Adipose tissue (tissue), 3 donors: ENCODE data around the gene CRTC3. TPM values are rescaled to one million over a fixed set of nuclear protein-coding genes. Genes with fewer than 3 reads are reported as not detected.
A peak's percentile ranks its signal among the peaks of the same experiment; 100 is the strongest.
"Not testable (repeated sequence)": the region's sequence is repeated elsewhere in the genome, so short reads cannot be mapped to it uniquely, and the experiment has no call there.

ENCODE experiments used
- H3K27ac ChIP-seq: one replicate; pipeline ENCODE4 v1.5.1; 2013; ENCODE audit warnings: low read depth, low read length
- WGBS, 3 donors: extraction: QIAGEN DNeasy Blood & Tissue Kit; methylation state at CpG; one replicate each; pipeline ENCODE4 v1.1.7; 2013; 5-methylcytosine and 5-hydroxymethylcytosine counted together
- polyA plus RNA-seq, 3 donors: library from polyadenylated mRNA; stranded (reverse); fragments of 200-250 nt; gene quantifications; one replicate each; pipeline ENCODE4 v1.2.3, GENCODE V29; 2013
- donor health status: healthy with polysubstance abuse.
- donor health status: Bipolar disorder and iron deficiency.
- donor health status: healthy.

CRTC3 gene
- polyA plus RNA-seq, 3 donors: 6.4 to 24.0 (median 15.4) TPM

DNA sequence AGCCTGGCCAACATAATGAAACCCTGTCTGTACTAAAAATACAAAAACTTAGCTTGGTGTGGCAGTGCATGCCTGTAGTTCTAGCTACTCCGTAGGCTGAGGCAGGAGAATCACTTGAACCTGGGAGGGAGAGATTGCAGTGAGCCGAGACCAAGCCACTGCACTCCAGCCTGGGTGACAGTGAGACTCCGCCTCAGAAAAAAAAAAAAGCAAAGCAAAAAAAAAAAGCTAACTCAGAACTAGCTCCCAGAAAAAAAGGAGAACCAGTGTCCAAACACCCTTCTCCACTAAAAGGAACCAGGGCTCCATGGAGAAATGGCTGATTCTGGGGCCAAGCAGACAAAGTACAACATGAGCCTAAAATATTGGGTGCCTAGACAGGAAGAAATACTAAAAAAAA lies 16.7 kb upstream of the CRTC3 start:
- H3K27ac ChIP-seq: no peak overlapping the region
- WGBS, 3 donors: 73 to 95% (median 84%) methylated on average over 3 of the region's 3 CpGs

DNA sequence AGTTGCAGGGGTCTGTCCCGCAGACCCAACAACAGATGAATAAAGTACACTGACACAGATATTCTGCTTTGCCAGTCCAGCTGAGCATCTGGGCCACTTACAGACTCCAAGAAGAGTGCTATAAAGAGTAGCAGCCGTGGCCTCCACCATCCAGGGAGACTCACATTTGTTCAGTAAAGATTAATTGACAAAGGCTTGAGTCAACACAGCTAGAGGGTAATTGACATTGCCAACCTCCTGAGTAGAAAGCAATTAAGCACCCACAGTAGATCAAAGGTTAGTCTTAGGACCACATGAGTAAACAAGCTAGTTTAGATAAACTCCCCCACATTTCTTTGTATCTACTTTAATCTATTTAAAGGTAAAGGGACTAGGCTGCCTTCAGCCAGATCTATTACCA lies 16.3 kb upstream of the CRTC3 start:
- 85 to 99% (median 95%) methylated on average over 2 of the region's 2 CpGs for WGBS, 3 donors

DNA sequence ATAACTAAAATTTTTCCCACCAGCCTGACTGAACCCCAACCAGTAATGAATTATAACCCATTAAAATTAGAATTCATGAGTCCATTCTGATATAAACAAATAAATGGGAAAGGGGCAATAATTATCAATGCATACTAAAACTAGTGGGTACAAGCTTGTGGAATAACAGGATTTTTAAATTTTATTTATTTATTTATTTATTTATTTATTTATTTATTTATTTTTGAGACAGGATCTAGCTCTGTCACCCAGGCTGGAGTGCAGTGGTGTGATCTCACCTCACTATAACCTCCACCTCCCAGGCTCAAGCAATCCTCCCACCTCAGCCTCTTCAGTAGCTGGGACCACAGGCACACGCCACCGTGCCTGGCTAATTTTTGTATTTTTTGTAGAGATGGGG lies 15.8 kb upstream of the CRTC3 start:
- WGBS, 3 donors: 48 to 100% (median 72%) methylated on average over 2 of the region's 2 CpGs
- H3K27ac ChIP-seq: not testable (repeated sequence)

More for the DNA sequence above, 16.3 kb upstream of the CRTC3 start:
- no peak overlapping the region for H3K27ac ChIP-seq

DNA sequence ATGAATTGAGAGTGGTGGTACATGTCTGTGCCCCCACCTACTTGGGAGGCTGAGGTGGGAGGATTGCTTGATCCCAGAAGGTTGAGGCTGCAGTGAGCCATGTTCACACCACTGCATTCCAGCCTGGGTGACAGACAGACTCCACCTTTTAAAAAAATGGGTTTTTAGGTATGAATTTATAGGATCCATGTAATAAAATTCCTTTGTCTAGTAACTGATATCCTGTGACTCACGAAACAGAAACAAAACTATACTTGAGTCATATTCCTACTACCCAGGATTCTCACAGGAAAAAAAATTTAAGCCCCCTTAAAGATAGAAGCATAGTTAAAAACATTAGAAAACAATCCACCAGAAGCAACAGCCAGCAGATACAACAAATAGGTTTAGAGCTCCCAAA lies 10.0 kb upstream of the CRTC3 start:
- WGBS, 3 donors: 76 to 79% (median 78%) methylated on average over 1 of the region's 1 CpG
- no peak overlapping the region for H3K27ac ChIP-seq

DNA sequence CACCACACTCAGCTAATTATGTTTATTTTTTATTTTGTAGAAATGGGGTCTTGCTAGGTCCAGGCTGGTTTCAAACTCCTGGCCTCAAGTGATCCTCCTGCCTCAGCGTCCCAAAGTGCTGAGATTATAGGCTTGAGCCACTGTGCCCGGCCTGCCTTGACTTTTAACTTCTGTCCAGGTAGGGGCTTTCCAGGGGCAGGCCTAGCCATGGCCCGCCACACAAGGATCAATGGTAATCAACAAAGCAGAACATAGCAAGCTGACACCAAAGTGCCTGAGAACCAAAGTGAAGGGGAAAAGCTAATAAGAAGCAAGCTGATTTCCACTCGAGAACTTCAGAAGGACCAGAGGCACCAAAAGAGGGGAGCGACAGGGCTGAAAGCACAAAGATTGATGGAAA lies 9.4 kb upstream of the CRTC3 start:
- H3K27ac ChIP-seq: no peak overlapping the region
- 78 to 94% (median 91%) methylated on average over 5 of the region's 5 CpGs for WGBS, 3 donors

DNA sequence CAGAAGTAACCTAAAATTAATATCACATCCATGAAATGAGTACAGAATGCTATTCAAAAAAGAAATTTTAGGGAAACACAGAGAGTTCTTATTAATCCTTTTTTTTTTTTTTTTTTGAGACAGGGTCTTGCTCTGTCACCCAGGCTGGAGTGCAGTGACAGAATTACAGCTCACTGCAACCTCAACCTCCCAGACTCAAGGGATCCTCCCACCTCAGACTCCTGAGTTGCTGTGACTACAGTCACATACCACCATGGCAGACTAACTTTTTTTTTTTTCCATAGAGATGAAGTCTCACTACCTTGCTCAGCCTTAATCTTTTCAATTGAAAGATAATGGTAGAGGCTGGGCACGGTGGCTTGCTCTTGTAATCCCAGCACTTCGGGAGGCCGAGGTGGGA lies 6.3 kb upstream of the CRTC3 start:
- WGBS, 3 donors: 93 to 97% (median 96%) methylated on average over 3 of the region's 3 CpGs
- H3K27ac ChIP-seq: no peak overlapping the region

DNA sequence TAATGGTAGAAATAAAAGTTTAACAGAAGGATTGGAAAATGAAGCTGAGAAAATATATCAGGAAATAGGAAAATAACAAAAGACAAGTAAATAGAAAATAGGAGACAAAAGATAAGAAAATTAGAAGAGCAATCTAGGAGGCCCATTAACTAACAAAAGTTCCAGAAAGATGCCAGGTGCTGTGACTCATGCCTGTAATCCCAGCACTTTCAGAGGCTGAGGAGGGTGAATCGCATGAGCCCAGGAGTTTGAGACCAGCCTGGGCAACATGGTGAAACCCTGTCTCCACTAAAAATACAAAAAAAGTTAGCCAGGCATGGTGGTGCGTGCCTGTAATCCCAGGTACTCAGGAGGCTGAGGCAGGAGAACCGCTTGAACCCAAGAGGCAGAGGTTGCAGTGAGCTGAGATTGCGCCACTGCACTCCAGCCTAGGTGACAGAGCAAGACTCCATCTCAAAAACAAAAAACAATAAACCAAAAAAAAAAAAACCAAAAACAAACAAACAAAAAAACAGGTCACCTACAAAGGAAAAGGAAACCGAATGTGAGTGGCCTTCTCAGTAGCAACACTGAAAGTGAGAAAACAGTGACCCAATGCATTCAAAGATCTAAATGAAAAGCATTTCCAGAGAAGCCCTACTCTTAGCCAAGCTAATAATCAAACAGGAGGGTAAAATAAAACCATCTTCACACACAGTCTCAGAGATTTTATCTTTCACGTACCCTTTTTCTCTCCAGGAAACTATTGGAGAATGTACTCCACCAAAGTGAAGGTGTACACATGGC lies 5.5 kb upstream of the CRTC3 start:
- WGBS, 3 donors: 85 to 95% (median 91%) methylated on average over 6 of the region's 6 CpGs
- not testable (repeated sequence) for H3K27ac ChIP-seq

DNA sequence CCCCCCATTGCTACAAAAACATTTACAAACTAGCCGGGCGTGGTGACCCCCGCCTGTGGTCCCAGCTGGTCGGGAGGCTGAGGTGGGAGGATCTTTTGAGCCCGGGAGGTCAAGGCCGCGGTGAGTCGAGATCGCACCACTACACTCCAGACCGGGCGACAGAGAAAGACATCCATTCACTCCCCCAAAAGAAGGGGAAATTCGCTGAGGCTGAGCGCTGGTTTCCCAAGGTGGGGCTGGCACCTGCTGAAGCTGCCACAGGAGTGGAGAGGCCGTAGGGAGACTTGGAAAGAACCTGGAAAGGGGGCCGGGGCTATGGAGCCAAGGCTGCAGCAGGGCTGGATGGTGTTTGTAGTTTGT lies 732 bp upstream of the CRTC3 start:
- H3K27ac ChIP-seq: peak overlapping the region; percentile 11
- WGBS, 3 donors: 77 to 84% (median 80%) methylated on average over 15 of the region's 15 CpGs

DNA sequence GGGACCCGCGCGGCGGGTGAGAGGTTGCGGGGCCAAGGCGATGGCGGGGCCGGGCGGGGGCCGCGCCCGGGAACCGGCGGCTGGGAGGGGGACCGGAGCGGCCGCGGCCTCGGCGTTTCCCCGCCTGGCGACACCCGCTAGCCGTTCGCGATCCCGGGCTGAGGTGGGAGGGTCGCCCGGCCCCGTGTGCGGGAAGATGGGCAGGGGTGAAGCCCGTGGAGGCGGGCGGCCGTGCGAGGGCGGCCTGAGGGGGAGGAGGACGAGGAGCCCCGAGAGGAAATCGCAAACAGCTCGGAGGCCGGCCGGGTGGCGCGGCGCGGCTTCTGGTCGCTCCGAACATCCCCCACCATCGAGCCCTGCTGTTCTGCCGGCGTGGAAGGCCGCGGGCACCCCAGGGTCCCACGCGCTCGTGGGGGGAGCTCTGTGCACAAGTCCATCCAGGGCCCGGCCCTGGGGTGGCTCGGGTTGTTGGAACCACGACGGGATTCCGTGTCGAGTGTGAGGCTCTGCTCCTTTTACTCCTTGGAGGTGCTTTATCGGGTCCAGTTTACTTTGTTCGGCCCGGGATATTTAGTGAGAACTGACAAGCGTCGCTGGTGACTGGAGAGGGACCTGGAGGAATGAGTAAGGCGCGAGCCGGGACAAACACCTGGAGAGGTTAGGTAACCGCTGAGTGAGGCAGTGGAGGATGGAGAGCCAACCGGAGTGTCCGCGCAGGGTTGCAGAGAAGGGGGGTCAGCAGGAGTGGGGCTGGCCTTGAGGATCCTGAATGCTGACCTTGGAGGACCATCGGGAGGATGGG lies 728 bp downstream of the CRTC3 start:
- H3K27ac ChIP-seq: peak overlapping the region; percentile 73
- 0 to 1% (median 0%) methylated on average over 57 to 74 of the region's 76 CpGs for WGBS, 3 donors

DNA sequence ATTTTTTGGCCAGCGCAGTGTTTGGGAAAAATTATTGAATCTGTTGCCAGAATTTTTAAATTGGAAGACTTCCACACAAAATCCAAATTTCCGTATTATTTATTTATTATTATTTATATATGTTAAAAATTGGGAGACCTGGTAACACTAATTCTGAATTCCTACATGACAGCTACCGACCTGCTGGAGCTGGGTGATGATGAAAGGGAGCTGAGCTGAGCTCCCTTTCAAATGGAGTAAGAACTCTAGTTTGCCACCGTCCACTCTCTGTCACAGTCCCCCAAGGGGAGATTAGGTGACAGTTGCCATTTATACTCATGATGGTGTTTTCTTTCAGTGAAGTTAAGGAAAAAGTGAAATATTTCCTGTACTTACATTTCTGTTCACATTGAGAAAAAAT lies 1.4 kb downstream of the CRTC3 start:
- H3K27ac ChIP-seq: no peak overlapping the region
- WGBS, 3 donors: 40 to 47% (median 42%) methylated on average over 4 of the region's 4 CpGs

DNA sequence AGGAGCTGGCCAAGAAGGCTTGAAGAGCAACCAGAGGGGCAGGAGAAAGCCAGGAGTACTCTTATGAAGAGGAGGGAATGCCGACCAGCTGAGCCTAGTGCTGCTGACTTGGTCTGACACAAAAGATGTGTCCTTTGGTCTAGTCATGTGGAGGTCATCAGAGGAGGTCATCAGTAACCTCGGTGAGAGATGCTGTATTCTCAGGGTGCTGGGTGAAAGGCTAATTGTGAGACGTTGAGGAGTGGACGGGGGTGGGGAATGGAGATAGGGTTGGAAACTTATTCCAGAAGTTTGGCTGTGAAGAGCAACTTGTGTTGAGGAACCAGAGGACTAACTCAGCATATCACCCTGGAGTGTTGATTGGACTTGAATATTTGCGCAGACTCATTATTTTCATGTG lies 5.5 kb downstream of the CRTC3 start:
- 71 to 74% (median 74%) methylated on average over 5 of the region's 5 CpGs for WGBS, 3 donors
- no peak overlapping the region for H3K27ac ChIP-seq

DNA sequence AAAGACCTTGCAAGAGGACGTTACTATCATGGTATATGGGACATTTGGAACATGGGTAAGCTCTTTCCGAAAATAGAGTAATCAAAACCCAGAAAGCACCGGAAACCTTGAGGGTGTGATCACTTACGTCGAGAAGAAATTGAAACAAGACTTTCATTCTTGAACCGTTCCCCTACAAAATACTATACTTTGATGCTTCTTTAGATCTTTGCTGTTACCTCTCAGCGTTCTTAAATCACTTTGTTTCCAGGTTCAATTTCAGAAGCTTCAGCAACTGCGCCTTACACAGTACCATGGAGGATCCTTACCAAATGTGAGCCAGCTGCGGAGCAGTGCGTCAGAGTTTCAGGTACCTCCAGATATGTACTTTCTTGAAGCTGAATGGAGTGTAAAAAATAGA lies 10.1 kb downstream of the CRTC3 start:
- 83 to 93% (median 85%) methylated on average over 10 of the region's 10 CpGs for WGBS, 3 donors
- no peak overlapping the region for H3K27ac ChIP-seq

DNA sequence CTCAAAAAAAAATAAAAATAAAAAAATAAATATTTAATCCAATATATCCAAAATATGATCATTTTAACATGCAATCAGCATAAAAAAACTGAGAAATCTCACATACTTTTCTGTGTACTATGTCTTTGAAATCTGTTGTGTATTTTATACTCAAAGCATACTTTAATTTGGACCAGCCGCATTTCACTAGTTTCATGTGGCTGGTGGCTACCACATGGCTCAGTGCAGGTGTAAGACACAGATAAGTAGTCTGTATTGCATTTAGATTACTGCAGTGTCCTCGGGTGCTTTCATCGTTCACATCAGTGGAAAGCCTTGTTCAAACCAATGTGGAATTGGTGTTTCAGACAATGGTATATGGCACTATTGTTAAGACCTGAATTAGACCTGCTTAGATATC lies 11.0 kb downstream of the CRTC3 start:
- WGBS, 3 donors: 84 to 88% (median 86%) methylated on average over 3 of the region's 3 CpGs
- H3K27ac ChIP-seq: no peak overlapping the region

DNA sequence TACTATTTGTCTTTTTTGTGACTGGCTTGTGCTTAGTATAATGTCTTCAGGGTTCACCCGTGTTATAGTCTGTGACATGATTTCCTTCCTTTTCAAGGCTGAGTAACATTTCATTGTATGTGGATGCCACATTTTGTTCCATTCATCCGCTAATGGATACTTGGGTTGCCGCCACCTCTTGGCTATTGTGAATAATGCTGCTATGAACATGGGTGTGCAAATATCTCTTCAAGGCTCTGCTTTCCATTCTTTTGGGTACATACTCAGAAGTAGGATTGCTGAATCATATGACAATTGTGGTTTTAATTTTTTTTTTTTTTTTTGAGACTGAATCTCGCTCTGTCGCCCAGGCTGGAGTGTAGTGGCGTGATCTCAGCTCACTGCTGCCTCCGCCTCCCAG lies 15.4 kb downstream of the CRTC3 start:
- H3K27ac ChIP-seq: no peak overlapping the region
- WGBS, 3 donors: 87 to 92% (median 87%) methylated on average over 7 of the region's 7 CpGs

DNA sequence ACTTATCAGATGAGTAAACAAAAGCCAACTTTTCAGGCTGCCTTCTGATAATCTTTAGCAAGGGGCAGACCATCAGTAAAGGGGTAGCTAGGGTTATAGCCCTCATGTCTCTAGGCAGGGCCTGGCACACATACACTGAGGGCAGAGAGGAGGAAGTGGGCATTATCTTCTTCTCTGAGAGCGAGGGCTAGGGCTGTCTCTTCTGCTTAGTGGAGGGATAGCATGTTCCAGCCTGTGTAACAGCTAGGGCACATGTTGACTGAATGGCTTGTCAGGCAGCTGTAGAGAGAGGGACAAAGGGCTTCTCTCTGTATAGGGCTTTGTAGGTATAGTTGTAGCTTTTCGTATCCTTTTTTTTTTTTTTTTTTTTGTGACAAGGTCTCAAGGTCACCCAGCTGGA lies 17.8 kb downstream of the CRTC3 start:
- no peak overlapping the region for H3K27ac ChIP-seq
- whole genome bisulfite sequencing, 3 donors: 59 to 90% (median 69%) methylated on average over 2 of the region's 2 CpGs

DNA sequence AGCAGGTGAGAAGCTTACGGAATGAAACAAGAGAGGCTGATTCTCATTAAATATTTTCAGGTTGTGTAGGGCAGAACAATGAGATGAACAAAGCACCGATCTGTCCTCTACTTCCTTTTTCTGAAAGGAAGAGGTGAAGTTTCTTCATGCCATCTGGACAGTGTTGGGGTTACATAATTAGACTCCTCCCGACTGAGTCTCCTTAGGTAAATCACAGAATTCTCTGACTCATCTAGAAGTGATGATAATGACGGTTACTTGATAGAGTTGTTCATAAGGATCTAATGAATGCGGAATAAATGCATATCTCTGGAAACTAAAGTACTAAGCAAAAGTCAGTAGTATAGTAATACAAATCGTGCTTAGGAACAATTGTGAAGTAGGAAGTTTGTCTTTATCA lies 21.2 kb downstream of the CRTC3 start:
- whole genome bisulfite sequencing, 3 donors: 58 to 89% (median 69%) methylated on average over 6 of the region's 6 CpGs
- no peak overlapping the region for H3K27ac ChIP-seq

DNA sequence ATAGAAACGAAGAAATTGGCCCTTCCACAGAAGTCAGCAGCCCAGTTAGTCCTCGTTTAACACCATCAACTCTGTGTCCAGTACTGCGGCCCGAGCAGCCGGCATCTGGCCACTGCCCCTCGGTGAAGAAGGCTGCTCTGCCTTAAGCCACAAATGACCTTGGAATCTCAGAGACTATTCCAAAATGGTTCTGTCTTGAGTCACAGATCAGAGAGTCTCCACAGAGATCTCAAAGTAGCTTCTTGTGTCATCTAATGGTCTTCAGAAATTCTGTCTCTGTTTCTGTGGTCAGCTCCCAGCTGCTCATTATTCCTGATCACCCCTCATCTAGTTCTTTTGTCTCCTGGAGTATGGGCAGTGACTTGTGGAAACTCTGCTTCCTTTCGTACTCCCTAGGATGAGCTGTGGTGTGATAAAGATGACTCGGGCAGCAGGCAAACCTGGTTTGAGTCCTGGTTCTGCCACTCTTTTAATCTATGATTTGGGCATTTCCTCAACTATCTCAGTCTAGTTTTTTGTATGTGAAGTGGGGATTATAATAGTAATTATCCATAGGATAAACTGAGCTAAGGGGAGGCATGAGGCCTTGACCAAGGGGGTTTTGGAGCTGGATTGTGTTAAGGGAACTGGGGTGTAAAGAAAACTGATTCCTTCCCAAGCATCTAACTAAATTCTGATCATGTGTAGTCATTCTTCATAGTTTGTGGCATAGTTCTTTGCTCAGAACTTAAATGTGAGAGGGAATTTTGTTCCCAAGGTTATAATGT lies 22.6 kb downstream of the CRTC3 start:
- WGBS, 3 donors: 70 to 86% (median 75%) methylated on average over 8 of the region's 8 CpGs
- H3K27ac ChIP-seq: no peak overlapping the region

DNA sequence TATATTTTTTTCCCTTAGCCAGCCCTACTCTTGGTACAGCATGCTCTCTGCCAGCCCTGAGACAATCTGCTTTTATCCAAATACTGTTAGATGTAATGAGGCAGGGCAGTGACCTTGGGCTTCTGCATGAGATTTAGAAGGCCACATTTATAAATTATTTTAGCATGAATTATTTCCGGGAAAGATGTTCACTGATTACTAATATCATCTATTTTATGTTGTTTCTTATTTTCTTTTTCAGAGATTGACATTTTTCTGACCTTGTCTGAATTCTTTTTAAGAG lies 23.1 kb downstream of the CRTC3 start:
- 28 to 75% (median 73%) methylated on average over 1 of the region's 1 CpG for WGBS, 3 donors
- no peak overlapping the region for H3K27ac ChIP-seq

DNA sequence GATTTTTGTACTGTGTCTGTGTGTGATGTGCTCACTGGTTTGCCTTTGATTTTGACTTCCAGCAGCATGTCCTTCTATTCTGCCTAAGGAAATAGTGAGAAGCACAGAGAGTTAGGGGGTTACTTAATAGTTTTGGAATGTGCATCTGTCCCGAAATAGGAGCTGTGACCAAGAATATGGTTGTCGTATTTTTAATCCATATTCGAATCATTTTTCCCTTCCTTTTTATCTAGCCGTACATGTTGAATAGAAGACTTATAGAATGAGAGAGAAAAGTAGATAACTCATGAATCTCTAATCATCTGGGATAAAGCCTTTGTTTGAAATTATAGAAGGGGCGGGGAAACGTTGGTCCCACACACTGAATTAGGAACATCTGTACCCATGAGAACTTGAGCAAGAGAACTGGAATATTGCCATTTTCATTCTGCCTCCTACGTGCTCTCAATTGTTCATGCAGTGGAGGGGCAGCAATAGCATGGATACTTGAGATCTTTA lies 23.6 kb downstream of the CRTC3 start:
- WGBS, 3 donors: 41 to 64% (median 47%) methylated on average over 7 of the region's 7 CpGs
- no peak overlapping the region for H3K27ac ChIP-seq
